GM20000 (cell line): ENCODE results near the gene CMTM6.
"Not testable (repeated sequence)": the region's sequence is repeated elsewhere in the genome, so short reads cannot be mapped to it uniquely, and the experiment has no call there.

Source experiments
- DNase-seq: peaks from one replicate; pipeline ENCODE4 v3.0.0; 2012; ENCODE audit warnings: low spot score
- CTCF ChIP-seq: IDR thresholded peaks from 2 replicates; pipeline ENCODE4 v1.5.1; 2012; ENCODE audit warnings: mild to moderate bottlenecking, control low read depth; ENCODE audit errors: extremely low read depth, missing control alignments

The CMTM6 gene

DNA sequence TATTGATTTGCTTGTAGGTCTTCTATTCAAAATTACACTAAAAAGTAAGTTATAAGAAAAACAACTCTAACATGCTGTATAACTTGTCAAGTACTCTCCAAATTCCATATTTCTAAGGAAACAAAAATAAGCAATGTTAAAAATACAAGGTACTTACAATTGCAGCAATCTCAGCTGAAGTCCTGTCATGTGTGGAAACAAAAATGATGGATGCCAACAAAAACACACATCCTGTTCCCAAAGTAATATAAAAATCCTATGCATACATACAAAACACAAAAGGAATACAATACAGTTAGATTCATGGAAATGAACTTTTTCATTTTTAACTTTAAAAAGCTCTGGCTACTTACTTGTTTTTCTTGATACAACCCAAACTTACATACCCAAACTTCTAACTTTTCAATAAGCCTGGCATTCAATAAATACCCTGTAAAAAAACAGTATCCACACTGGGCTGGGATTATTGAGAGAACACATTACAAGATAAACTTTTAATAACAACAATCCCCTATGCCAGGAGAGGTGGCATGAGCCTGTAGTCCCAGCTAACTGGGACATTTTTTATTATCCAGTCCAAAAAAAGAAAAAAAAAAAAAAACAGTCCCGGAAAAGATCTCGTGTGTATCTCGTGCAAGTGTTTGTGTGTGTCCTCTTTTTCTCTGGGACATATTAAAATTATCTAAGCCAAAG lies 14.7 kb downstream of the CMTM6 start:
- DNase-seq: no peak
- TF ChIP-seq CTCF: no peak

DNA sequence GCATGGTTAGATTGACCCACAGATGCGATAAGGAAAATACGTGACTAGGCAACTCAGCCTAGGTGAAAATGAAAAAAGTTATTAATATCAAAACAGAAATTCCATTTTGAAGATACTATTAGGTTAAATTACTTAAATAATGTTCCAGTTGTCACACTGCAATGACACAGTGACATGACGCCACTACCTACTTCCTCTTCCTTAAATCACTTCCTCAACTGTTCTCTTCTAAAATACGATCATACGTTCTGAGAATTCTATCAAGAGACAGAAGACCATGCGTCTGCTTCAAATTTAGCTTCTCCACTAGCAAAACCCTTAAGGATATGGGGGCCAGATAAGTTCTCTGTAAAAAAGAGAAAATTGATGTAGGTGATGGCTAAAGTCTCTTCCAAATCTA lies 18.2 kb downstream of the CMTM6 start:
- no peak for TF ChIP-seq CTCF
- no peak for DNase-seq

GRCh38 chr3:32483772-32484171 lies 18.9 kb downstream of the CMTM6 start:
- TF ChIP-seq CTCF: no peak
- no peak for DNase-seq

GRCh38 chr3:32482693-32483092 lies 20.0 kb downstream of the CMTM6 start:
- TF ChIP-seq CTCF: no peak
- no peak for DNase-seq

GRCh38 chr3:32481791-32482631 lies 20.6 kb downstream of the CMTM6 start:
- TF ChIP-seq CTCF: no peak
- DNase-seq: no peak

DNA sequence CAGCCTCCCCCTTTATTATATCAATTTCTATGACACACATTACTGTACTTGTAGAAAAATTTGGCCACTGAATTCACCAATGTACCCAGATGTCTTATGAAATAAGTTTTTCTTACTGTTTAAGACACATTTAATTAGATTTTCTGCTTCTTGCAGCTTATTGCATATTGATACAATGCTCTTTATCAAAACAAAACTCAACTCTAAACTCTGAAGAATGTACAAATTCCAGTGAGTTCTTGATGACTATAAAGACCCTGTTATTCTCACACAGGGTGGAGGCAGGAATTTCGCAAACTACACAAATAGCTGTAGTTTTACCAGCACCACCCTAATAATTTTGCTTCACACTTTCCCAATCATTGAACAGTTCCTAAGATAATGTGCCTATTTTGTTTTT lies 22.0 kb downstream of the CMTM6 start:
- TF ChIP-seq CTCF: no peak
- no peak for DNase-seq

DNA sequence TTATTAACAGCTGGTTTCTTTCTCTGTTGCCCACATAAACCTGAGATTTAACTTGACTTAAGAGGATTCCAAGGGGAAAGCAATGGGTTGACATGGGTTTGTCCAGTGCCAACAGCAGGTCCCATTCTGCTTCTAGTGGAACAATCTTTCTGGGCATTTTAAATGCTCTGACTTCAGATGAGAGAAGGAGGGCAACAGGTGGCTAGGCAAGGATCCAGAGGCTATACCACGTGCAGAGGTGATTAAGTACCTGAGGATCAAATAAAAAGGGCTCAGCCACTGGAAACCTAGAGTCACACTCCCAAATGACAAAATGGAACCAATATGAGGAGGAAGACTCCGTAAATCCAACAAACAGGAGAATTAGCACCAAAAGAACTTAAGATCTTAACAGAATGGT lies 28.5 kb downstream of the CMTM6 start:
- TF ChIP-seq CTCF: no peak
- DNase-seq: no peak

DNA sequence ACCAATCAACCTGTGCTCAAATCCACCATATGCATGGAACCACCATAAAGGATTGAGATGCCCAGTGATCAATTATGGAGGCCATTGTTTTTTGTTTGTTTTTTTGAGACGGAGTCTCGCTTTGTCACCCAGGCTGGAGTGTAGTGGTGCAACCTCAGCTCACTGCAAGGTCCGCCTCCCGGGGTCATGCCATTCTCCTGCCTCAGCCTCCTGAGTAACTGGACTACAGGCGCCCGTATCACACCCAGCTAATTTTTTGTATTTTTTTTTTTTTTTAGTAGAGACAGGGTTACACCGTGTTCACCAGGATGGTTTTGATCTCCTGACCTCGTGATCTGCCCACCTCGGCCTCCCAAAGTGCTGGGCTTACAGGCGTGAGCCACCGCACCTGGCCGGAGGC lies 30.5 kb downstream of the CMTM6 start:
- not testable (repeated sequence) for DNase-seq
